Tibial nerve (tissue), 4 donors: Measurements from ENCODE around the gene BAIAP2. TPM values are rescaled to one million over a fixed set of nuclear protein-coding genes. Genes with fewer than 3 reads are reported as not detected.

Experiments
- DNase-seq, 2 donors: peaks; one replicate each; pipeline ENCODE4 v3.0.0-alpha.2; 2019; ENCODE audit warnings: low spot score in 2 of 2
- H3K27ac ChIP-seq, 4 donors: fragments of 200-600 bp; sonication (generic) in 3 of 4; one replicate each; pipeline ENCODE4 v1.5.1; 2017 to 2019; ENCODE audit warnings: mild to moderate bottlenecking in 1 of 4
- H3K27me3 ChIP-seq, 2 donors: fragments of 200-600 bp; sonication (generic) in 1 of 2; one replicate each; pipeline versions ENCODE4 v1.5.1 to v1.6.0; 2017 to 2019
- H3K36me3 ChIP-seq, 3 donors: fragments of 200-600 bp; sonication (generic); one replicate each; pipeline ENCODE4 v1.5.1; 2018 to 2019
- H3K4me1 ChIP-seq, 4 donors: fragments of 200-600 bp; sonication (generic) in 3 of 4; one replicate each; pipeline ENCODE4 v1.5.1; 2017 to 2019
- H3K4me3 ChIP-seq, 4 donors: fragments of 200-600 bp; sonication (generic) in 3 of 4; one replicate each; pipeline ENCODE4 v1.5.1; 2017 to 2019; ENCODE audit warnings: mild to moderate bottlenecking in 1 of 4, moderate library complexity in 1 of 4
- H3K9me3 ChIP-seq, 4 donors: fragments of 200-600 bp; sonication (generic) in 3 of 4; one replicate each; pipeline ENCODE4 v1.5.1; 2017 to 2019
- EP300 ChIP-seq, 2 donors: sonication (generic); formaldehyde crosslinking; IDR thresholded peaks; one replicate each; pipeline ENCODE4 v1.6.1; 2017; ENCODE audit warnings: antibody characterized with exemption in 2 of 2, mild to moderate bottlenecking in 1 of 2
- POLR2A ChIP-seq, 2 donors: fragments of 450-650 bp; IDR thresholded peaks; one replicate each; pipeline ENCODE4 v1.6.1; 2017; ENCODE audit warnings: antibody characterized with exemption in 2 of 2, mild to moderate bottlenecking in 2 of 2, moderate library complexity in 2 of 2
- WGBS, 2 donors: methylation state at CpG; one replicate each; pipeline ENCODE4 v1.1.5; 2018; 5-methylcytosine and 5-hydroxymethylcytosine counted together
- total RNA-seq, 4 donors: library from RNA; depleted of rRNA; stranded (reverse); fragments of >200 nt; gene quantifications; one replicate each; pipeline ENCODE4 v1.1.0, GENCODE V29; 2016
- TF ChIP-seq, protein P1 (sequence below), 5 experiments: fragments of 200-600 bp in 3 of 5; fragments of 450-650 bp in 2 of 5; sonication (generic) in 3 of 5; IDR thresholded peaks; one replicate each; pipeline ENCODE4 v1.5.1; 2016 to 2019; ENCODE audit warnings: antibody characterized with exemption in 5 of 5, mild to moderate bottlenecking in 3 of 5, moderate library complexity in 2 of 5

Gene BAIAP2
- total RNA-seq, 4 donors from 2014 or later: 49.5 to 81.2 (median 66.9) TPM

- Histone ChIP-seq H3K27ac (peak overlapping the region in 2 of 4 donors; percentile 59 to 62), H3K36me3 (no peaks in the 10 kb centered on the region), H3K27me3 (no peaks in the 10 kb centered on the region), H3K4me3 (no peak overlapping the region), H3K9me3 (no peaks in the 10 kb centered on the region), H3K4me1 (peaks cover 0 to 99% (median 61%) of the 10 kb centered on the region in 4 donors)
- no peak for DNase-seq
- WGBS, 2 donors: 37% methylated on average over 6 of the region's 6 CpGs
- no peak for TF ChIP-seq EP300 (IDR thresholded peaks at IDR 0.05)
- TF ChIP-seq, protein P1, sequence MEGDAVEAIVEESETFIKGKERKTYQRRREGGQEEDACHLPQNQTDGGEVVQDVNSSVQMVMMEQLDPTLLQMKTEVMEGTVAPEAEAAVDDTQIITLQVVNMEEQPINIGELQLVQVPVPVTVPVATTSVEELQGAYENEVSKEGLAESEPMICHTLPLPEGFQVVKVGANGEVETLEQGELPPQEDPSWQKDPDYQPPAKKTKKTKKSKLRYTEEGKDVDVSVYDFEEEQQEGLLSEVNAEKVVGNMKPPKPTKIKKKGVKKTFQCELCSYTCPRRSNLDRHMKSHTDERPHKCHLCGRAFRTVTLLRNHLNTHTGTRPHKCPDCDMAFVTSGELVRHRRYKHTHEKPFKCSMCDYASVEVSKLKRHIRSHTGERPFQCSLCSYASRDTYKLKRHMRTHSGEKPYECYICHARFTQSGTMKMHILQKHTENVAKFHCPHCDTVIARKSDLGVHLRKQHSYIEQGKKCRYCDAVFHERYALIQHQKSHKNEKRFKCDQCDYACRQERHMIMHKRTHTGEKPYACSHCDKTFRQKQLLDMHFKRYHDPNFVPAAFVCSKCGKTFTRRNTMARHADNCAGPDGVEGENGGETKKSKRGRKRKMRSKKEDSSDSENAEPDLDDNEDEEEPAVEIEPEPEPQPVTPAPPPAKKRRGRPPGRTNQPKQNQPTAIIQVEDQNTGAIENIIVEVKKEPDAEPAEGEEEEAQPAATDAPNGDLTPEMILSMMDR (IDR thresholded peaks at IDR 0.05): peak in 4 of 5 experiments; percentile 25 to 31 (median 28)
- TF ChIP-seq POLR2A (IDR thresholded peaks at IDR 0.05): no peak
These were observed 5.9 kb downstream of the BAIAP2 start for GRCh38 chr17:81040791-81041337.

GRCh38 chr17:81042606-81043005, 7.7 kb downstream of the BAIAP2 start:
- Histone ChIP-seq H3K27ac (peak overlapping the region in 2 of 4 donors; percentile 87 to 88), H3K36me3 (no peaks in the 10 kb centered on the region), H3K4me1 (peaks cover 0 to 99% (median 51%) of the 10 kb centered on the region in 4 donors), H3K4me3 (no peak overlapping the region), H3K27me3 (no peaks in the 10 kb centered on the region), H3K9me3 (no peaks in the 10 kb centered on the region)
- TF ChIP-seq POLR2A (IDR thresholded peaks at IDR 0.05): no peak
- TF ChIP-seq, protein P1 (IDR thresholded peaks at IDR 0.05): no peak
- no peak for TF ChIP-seq EP300 (IDR thresholded peaks at IDR 0.05)
- WGBS, 2 donors: 84 to 95% methylated on average over 9 of the region's 9 CpGs
- DNase-seq: no peak

DNA sequence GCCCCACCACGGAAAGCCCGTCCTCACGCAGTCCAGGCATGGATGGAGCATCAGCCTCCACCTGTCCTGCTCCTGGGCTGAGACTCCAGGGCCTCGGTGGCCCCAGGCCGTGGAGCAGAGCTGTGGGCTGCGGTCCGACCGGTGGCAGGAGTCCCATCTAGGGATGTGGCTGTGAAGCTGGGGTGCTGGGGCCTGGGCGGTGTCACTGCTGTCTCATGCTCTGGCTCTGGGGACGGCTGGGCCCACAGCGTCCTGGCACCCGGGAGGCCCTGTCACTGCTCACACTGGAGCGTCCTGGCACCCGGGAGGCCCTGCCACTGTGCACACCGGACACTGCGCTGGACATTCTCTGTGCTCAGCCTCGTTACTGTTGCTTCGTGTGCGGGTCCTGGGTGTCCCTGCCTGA, 8.4 kb downstream of the BAIAP2 start:
- Histone ChIP-seq H3K9me3 (no peaks in the 10 kb centered on the region), H3K4me3 (peak overlapping the region in 1 of 4 donors; percentile 9), H3K36me3 (no peaks in the 10 kb centered on the region), H3K4me1 (peaks cover 0 to 98% (median 49%) of the 10 kb centered on the region in 4 donors), H3K27me3 (no peaks in the 10 kb centered on the region), H3K27ac (peak overlapping the region in 3 of 4 donors; percentile 45 to 88 (median 87))
- no peak for TF ChIP-seq EP300 (IDR thresholded peaks at IDR 0.05)
- TF ChIP-seq, protein P1 (IDR thresholded peaks at IDR 0.05): no peak
- no peak for TF ChIP-seq POLR2A (IDR thresholded peaks at IDR 0.05)
- WGBS, 2 donors: 73 to 85% methylated on average over 14 to 18 of the region's 19 CpGs
- DNase-seq: no peak

DNA sequence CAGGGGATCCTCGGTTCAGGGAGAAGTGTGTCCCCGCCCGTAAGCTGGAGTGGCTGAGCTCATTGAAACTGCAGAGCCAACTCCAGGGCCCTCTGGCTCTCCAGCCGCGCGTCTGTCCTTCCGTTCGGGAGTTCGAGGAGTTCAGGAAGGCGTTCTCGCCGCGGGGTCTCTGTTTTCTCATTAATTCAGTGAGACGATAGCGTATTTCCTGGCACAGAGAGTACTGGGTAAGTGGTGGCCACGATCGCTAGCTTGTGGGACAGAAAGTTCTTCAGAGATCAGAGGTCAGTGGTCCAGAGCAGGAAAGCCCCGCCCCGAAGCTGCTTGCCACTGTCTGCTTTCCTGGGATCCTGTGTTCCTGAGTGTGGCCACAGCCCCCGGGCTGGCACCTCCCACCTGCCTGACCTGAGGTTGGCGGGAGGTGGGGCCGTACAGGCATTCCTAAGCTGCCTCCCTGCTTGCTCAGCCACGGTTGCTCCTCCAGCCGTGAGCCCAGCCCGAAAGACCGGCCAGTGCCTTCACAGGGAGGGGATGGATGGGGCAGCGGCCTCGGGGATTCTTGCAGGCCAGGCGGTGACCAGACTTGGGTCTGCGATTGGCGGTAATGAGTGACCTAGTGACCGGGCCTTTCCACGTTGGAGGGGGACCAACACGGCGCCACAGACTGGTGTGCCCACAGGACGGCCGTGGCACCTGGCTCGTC, 8.9 kb downstream of the BAIAP2 start:
- Histone ChIP-seq H3K27me3 (no peaks in the 10 kb centered on the region), H3K9me3 (no peaks in the 10 kb centered on the region), H3K36me3 (no peaks in the 10 kb centered on the region), H3K27ac (peak overlapping the region in 3 of 4 donors; percentile 45 to 88 (median 87)), H3K4me1 (peaks cover 0 to 98% (median 49%) of the 10 kb centered on the region in 4 donors), H3K4me3 (peak overlapping the region in 1 of 4 donors; percentile 11)
- peak in 1 of 2 donors; percentile 27 for TF ChIP-seq EP300 (IDR thresholded peaks at IDR 0.05)
- TF ChIP-seq, protein P1 (IDR thresholded peaks at IDR 0.05): no peak
- TF ChIP-seq POLR2A (IDR thresholded peaks at IDR 0.05): peak in 1 of 2 donors; percentile 4
- no peak for DNase-seq
- 67 to 71% methylated on average over 25 to 35 of the region's 38 CpGs for WGBS, 2 donors

- Histone ChIP-seq H3K4me1 (peaks cover 0 to 98% (median 53%) of the 10 kb centered on the region in 4 donors), H3K27ac (peak overlapping the region in 3 of 4 donors; percentile 45 to 88 (median 87))
These were observed 9.4 kb downstream of the BAIAP2 start for GRCh38 chr17:81044428-81044763.

More at GRCh38 chr17:81044428-81044763, 9.4 kb downstream of the BAIAP2 start:
- Histone ChIP-seq H3K9me3 (no peaks in the 10 kb centered on the region), H3K27me3 (no peaks in the 10 kb centered on the region), H3K36me3 (no peaks in the 10 kb centered on the region), H3K4me3 (peak overlapping the region in 1 of 4 donors; percentile 11)
- WGBS, 2 donors: 63% methylated on average over 9 to 13 of the region's 14 CpGs
- no peak for DNase-seq
- TF ChIP-seq, protein P1 (IDR thresholded peaks at IDR 0.05): no peak
- TF ChIP-seq POLR2A (IDR thresholded peaks at IDR 0.05) (no peak), EP300 (IDR thresholded peaks at IDR 0.05) (no peak)
